T follicular helper cell (primary cell): ENCODE measurements around the gene BMP8B.
"Not testable (repeated sequence)": the region's sequence is repeated elsewhere in the genome, so short reads cannot be mapped to it uniquely, and the experiment has no call there.

ENCODE experiments used
- DNase-seq: peaks from one replicate; pipeline ENCODE4 v3.0.0-alpha.2; 2020; ENCODE audit warnings: low read depth
- total RNA-seq, 2 experiments: gene quantifications; one replicate each; lab custom pipeline; 2026; lab: John Stamatoyannopoulos, UW

Gene BMP8B, protein sequence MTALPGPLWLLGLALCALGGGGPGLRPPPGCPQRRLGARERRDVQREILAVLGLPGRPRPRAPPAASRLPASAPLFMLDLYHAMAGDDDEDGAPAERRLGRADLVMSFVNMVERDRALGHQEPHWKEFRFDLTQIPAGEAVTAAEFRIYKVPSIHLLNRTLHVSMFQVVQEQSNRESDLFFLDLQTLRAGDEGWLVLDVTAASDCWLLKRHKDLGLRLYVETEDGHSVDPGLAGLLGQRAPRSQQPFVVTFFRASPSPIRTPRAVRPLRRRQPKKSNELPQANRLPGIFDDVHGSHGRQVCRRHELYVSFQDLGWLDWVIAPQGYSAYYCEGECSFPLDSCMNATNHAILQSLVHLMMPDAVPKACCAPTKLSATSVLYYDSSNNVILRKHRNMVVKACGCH
- 0.91 to 2.6 reads per million in 2 experiments for total RNA-seq

DNA sequence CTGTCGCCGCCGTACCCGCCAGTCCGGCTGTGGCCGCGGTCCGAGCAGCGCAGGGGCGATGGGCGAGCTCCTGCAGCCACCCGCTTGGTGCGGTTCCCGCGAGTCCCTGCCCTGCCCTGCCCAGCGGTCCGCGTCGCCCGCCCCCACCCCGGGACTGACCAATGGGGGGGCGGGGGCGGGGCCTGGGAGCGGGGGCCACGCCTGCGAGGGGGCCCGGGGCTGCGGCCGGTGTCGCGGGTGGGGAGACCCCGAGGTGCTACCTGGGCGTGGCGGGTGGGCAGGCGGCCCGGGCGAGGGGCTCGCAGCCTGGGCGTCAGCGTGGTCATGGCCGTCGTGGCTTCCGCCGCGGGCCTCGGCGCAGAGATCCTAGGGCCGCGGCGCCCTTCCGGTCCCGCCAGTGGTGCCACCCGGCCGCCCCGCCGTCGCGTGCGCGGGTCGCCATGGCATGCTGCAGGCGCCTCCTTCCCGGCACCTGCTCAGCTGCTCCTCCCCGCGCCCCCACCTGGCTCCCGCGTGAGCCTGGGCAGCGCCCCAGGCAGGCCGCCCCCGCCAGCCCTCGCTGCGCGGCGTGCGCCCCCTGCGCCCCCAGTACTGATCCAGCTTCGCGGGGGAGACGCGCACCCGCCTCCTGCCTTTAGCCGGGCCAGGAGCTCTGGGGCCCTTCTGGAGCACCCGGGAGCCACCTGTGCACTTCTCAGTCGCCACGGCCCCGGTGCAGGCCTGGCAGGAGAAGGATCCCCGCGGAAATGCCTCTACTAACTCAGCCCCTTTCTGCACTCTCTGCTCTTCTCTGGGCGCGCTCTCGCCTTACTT is at the start of gene BMP8B:
BMP8B (minus strand) TSS at position 108 of the 813 bp plus-strand sequence. CDS start 380 bp downstream, outside the sequence.
- DNase-seq: peak; percentile 14

DNA sequence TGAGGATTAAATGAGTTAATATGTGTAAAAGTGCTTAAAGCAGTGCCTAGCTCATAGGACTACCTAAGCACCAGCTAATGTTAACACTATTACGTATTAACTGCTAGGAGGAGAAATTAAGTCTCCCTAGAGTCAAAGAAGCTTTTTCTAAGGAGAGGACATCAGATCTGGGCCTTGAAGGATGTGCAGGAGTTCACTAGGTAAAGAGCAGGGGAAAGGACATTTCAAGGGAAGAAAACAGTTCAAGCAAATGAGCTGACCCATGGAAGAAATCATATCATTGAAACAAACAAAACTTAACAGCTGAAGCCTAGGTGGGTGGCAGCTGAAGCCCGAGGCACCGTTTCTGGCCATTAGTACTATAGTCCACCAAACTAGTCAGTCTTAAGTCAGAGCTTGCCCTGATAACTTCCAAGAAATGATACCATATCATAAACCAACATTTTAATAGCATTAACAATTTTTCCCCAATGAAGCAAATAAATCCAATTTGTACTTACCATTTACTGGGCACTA is 48.0 kb upstream of the BMP8B start:
- no peak for DNase-seq

DNA sequence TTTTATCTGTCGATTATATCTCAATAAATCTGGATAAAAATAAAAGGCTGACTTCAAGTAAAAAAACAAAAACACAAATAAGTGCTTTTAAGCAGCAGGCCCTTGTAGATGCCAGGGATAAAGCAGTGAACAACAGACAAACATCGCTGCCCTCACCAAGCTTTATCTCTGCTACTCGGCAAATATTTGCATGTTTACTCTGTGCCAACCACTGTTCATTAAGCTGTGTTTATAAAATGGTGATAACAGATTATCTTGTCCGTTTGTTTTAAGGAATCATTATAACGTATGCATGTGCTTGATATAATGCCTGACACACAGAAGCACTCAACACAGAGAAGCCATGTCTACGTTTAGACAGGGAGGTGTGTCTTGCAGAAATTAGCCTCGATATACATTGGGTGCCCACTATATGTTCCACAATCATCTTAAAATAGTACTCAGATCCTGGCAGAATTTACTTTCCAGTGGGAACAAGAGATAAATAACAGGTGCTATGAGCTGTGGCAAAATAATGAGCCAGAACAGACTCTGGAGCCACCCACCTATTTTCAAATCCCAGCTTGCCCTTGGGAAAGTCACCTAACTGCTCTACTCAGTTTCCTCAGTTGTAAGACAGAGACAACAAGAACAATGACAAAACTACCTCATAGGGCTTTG is 47.4 kb upstream of the BMP8B start:
- no peak for DNase-seq

DNA sequence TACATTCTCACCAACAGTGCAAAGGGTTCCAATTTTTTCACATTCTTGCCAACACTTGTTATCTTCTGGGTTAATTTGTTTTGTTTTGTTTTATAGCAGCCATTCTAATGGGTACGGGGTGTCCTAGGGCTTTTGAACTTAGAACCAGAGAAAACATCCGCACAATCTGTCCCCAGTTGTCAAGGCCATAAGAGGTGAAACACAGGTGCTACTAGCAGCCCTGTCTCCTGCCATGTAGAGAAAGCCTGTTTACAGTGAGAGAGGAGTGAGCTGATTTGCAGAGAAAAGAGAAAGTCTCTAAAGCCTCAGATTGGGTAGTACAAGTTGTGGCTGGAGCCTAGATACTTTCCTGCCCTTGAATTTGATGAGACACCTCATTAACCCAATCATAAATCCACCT is 46.4 kb upstream of the BMP8B start:
- DNase-seq: no peak

DNA sequence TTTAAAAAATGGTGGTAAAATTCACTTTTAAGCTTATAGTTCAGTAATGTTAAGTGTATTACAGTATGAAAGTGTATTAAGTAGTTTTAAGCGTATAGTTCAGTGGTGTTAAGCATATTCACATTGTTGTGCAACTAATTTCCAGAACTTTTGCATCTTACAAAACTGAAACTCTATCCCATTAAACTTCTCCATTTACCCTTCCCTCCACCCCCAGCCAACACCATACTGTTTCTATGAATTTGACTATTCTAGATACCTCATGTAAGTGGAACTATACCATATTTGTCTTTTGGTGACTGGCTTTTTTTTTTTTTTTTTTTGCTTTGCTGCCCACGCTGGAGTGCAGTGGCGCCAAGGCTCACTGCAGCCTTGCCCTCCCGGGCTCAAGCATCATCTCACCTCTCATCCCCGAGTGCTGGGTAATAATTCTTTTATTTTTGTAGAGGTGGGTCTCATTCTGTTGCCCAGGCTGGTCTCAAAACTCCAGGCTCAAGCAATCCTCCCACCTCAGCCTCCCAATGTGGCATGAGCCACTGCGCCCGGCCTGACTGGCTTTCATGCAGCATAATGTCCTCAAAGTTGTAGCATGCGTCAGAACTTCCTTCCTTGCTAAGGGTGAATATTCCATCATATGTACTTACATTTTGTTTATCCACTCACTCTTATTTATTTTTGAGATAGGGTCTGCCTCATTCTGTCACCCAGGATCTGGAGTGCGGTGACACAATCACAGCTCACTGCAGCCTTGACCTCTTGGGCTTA is 45.1 kb upstream of the BMP8B start:
- DNase-seq: no peak

DNA sequence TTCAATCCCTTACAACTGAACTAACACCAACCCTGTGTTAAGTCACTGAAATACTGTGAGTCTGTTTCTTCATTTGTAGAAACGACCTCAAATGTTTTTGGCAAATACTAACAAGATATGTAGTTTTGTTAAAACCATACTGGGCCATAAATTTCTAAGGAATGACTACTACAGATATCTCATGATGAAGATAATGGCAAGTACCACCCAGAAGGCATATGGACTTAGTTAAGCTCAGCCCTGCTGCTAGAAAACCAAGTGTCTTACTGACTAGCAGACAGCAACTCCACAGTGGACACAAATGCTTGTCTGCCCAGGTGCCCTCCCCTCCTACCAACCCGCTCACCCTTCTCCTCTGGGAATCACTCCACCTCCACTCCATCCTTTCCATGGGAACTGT is 44.5 kb upstream of the BMP8B start:
- no peak for DNase-seq

DNA sequence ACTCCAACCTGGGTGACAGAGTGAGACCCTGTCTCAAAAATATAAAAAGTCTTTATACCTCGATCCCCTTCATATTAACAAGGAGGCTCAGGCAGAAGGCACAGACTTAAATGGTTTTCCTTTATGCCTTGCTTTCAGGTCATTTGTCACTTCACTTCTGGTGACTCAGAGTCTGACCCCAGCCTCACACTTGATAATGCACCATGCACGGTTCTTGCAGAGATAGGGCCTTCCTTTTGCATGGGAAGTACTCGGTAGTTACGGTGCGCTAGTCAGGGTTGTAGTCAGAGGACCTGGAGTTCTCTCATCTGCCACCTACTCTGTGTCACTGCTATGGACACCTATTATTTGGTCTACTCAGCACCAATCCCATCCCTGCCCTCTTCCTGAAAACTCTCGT is 43.6 kb upstream of the BMP8B start:
- DNase-seq: no peak

DNA sequence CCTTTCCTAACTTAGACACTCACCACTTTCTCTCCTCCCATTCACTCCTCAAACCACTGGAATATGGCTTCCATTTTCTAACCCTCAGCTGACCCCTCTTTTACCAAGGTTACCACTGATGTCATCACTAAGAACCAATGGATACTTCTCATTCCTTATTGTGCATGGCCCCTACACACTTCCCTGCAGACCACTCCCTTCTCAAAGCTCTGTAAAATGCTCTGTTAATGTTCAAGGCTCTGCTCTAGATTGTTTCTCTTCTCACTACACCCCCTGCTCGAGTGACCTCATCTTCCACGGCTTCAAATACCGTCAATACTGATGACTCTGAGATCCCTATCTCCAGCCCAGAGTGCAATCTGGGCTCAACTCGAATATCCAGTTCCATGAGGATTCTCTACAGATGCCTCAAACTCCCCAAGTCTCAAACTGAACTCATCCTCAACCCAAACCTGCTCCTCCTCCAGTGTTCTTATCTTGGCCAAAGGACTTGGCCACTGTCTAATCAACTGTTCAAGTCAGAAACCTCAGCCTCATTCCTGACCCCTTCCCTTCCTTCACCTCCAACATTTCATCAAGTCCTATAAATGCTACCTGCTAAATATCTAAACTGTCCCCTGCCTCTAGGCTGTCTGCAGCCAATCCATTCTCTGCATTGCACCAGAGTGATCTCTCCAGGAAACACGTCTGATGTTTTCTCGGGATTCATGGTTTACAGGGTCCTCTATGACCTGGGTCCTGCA is 41.3 kb upstream of the BMP8B start:
- no peak for DNase-seq

DNA sequence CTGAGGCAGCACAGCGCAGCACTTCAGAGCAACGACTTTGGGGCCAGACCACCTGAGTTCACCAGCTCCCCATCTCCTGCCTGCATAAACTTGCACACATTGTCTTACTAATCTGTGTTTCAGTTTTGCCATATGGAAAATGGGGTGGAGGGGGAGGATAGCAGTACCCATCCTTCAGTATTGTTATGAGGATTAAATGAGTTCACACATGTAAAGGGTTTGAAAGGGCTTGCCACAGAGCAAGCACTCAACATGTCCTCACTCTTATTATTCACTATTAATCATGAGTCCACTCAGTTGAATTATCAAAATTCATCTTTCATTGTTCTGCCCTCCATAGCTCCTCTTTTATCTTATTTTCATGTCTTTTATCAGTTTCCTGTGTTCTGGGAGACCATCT is 40.1 kb upstream of the BMP8B start:
- no peak for DNase-seq

DNA sequence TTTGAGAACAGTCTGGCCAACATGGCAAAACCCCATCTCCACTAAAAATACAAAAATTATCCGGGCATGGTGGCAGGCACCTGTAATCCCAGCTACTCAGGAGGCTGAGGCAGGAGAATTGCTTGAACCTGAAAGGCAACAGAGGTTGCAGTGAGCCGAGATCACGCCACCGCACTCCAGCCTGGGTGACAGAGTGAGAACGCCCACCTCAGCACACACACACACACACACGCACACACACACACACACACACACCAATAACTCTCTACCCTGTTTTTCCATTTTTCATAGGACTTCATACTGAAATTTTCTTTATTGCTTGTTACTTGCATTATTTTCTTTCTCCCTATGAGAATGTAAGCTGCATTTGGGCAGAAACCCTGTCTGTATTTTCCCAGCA is 39.6 kb upstream of the BMP8B start:
- not testable (repeated sequence) for DNase-seq

DNA sequence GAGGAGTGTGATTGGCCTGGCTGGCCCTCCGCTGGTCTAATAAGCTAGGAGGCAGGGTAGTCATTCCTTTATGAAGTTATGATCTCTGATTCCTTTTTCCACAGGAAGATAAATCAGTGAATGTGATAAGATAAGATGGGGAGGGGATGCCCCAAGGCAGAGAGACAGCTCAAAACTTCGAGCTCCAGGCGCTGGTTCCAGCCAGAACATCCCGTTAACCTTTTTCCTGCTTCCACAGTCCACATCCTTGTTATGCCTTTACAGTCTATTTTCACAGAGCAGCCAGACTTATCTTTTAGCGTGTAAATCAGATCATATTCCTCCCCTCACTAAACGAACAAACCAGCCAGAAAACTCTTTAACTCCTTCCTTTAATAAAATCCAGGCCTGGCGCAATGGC is 38.5 kb upstream of the BMP8B start:
- no peak for DNase-seq

DNA sequence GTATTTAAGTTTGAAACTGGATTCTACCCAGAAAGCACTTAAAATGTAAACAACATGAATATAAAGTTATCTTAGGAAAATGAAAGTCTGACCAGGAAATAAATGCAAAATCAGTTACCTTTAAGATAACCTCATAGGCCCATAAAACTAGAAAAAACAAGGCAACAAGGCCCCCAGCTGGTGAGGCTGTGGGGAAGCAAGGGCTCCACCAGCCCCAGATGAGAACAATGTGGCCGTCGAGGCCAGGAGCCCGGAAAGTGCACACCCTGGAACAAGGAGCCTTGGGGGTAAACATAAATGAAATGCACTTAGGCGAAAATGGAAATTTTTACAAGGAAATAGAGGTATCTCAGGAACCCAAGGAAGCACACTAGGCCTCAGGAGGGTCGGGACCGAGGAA is 37.9 kb upstream of the BMP8B start:
- DNase-seq: no peak

DNA sequence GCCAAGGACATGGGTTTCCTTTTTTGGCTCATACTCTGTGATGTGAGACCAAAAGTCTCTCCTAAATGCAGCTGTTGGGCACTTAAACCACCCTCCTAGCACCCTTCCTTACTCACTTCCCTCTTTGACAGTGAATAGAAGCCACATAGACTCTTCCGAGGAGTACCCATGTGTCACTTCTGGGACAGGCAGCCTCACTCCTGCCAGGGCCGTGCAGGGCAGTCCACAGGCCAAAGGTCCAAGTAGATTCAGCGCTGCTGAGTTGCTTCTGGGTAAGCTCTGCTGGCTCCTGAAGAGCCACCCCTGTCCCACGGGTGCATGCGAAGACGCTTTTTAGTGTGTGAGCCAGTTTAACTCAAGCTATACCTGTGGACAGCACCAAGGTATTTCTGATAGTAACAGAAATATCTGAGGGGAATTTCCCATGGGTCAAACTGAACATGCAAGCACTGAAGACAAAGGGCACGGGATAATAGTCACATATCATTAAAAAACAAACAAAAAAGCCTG is 36.8 kb upstream of the BMP8B start:
- DNase-seq: no peak

DNA sequence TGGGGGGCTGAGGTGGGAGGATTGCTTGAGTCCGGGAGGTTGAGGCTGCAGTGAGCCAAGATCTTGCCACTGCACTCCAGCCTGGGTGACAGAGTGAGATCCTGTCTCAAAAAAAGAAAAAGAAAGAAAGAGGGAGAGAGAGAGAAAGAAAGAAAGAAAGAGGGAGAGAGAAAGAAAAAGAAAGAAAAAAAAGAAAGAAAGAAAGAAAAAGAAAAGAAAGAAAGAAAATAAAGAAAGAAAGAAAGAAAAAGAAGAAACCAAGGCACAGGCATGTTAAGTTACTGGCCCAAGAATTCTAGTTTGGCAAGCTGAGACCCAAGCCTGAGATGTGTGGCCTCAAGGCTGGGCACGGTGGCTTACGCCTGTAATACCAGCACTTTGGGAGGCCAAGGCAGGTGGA is 34.8 kb upstream of the BMP8B start:
- not testable (repeated sequence) for DNase-seq

DNA sequence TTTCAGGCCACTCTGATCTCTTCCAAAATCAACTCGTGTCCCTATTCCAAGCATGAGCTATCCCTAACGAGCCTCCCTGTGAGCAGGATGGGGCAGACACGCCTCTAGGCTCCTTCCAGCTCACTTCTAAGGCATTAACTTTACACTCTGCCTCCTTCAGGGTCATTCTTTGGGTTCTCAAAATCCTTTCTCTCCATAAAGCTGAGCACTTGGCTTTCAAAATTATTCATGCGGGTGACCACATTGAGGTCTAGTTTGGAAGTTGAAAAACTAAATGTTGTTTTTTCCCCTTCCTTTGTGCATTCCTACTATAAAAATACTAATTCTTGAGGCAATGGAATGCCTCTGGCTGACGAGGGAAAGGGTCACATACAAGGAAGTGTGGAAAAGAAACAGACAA is 33.5 kb upstream of the BMP8B start:
- no peak for DNase-seq

DNA sequence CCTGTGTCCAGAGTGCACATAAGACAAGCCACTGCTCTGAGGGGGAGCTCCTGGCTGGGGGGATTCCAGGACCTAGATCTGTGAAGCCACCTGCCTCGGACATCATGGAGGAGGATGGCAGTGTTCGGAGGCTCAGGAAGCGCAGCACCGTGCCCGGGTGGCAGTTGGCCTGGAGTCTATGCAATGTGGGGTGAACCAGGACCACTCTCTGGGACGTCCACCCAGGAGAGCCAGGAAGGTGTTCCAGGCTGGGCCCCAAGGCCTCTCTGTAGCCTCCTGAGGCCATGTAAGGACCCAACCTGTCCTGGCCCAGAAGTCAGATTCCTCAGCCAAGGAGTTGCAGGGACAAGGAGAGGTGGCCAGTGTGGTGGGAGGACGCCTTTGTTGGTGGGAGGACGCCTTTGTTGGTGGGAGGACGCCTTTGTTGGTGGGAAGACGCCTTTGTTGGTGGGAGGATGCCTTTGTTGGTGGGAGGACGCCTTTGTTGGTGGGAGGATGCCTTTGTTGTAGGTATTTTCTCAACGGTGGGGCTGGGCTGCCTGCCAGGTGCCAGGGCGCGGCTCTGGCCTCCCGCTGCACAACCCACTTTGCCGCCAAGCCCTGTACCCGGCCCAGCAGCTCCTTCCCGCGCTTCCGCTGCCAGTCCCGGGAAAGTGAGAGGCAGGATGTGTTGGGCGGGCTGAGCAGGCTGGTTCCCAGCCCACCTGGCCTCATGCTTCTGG is 30.6 kb upstream of the BMP8B start:
- no peak for DNase-seq

DNA sequence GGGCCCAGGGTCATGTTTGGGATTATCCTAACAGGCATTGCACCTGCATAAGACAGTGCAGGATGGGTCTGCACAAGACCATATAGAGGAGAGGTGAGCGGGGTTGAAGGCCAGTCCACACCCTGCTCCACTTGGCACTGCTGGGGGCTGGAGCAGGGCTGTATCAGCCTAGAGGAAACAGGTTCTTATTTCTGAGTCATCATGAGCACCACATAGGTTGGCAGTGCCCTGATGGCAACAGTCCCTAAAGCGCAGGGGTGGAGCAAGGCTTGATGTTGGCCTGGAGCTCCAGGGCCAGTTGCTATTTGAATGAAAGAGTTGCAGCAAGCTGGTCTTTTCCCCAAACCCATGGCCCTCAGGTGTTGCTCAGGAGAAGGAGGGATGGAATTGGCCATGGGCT is 29.8 kb upstream of the BMP8B start:
- no peak for DNase-seq

DNA sequence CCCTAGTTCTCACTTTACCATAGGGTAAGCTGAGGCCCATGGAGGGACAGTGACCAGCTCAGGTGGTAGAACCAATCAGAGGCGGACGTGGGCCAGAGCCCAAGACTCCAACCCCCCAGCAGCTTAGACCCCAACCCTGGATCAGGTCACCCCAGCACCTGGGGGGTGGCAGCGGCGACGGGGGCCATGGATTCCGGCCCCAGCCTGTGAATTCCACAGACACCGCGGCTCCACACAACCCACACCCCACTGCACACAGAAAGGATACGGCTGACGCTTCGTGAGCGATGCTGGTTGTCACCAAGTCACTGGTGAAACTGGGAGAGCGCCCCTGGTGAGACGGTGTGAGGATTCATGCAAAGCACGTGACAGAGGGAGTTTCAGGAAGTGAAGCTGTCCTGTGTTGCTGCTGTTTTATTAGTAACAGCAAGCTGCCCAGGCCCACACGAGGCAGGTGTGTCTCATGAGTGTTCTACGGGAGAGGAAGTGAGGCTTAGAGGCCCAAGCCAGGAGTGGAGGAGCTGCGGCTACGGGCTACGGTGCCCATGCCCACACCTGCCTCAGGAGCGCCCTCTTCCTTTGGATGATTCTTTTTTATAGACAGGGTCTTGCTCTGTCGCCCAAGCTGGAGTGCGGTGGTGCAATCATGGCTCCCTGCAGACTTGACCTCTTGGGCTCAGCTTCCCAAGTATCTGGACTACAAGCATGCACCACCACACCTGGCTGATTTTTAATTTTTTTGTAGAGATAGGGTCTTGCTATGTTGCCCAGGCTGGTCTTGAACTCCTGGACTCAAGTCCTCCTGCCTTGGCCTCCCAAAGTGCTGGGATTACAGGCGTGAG is 28.6 kb upstream of the BMP8B start:
- peak; percentile 57 for DNase-seq
